Thyroid gland (tissue), 4 donors: Measurements from ENCODE around the gene CHN2.

Source experiments
- CTCF ChIP-seq, 6 experiments: fragments of 200-600 bp in 3 of 6; fragments of 450-650 bp in 3 of 6; sonication (generic) in 3 of 6; IDR thresholded peaks; one replicate each; pipeline ENCODE4 v1.5.1; 2016 to 2019; ENCODE audit warnings: antibody characterized with exemption in 6 of 6, mild to moderate bottlenecking in 2 of 6, inconsistent platforms in 1 of 6, moderate library complexity in 1 of 6
- POLR2A ChIP-seq, 2 donors: fragments of 450-650 bp; IDR thresholded peaks; one replicate each; pipeline ENCODE4 v1.6.1; 2017; ENCODE audit warnings: antibody characterized with exemption in 2 of 2, mild to moderate bottlenecking in 2 of 2, moderate library complexity in 1 of 2

- TF ChIP-seq CTCF (IDR thresholded peaks at IDR 0.05) (no peak), POLR2A (IDR thresholded peaks at IDR 0.05) (no peak)
These were observed 116.0 kb downstream of the CHN2 start for GRCh38 chr7:29310625-29311024.
